Breast epithelium (tissue), 4 donors: ENCODE measurements around the gene PARP3. TPM values are rescaled to one million over a fixed set of nuclear protein-coding genes. Genes with fewer than 3 reads are reported as not detected.

Source experiments
- DNase-seq, 2 donors: peaks; one replicate each; pipeline ENCODE4 v3.0.0-alpha.2; 2019; ENCODE audit warnings: low spot score in 2 of 2
- H3K27ac ChIP-seq, 2 donors: fragments of 200-600 bp; sonication (generic) in 1 of 2; one replicate each; pipeline ENCODE4 v1.5.1; 2016 to 2019; ENCODE audit warnings: mild to moderate bottlenecking in 1 of 2
- H3K27me3 ChIP-seq, 2 donors: fragments of 200-600 bp; sonication (generic) in 1 of 2; one replicate each; pipeline versions ENCODE4 v1.5.1 to v1.6.0; 2017 to 2019; ENCODE audit warnings: control low read depth in 1 of 2, mild to moderate bottlenecking in 1 of 2
- H3K36me3 ChIP-seq: fragments of 200-600 bp; one replicate; pipeline ENCODE4 v1.5.1; 2019
- H3K4me1 ChIP-seq, 2 donors: fragments of 200-600 bp; sonication (generic); one replicate each; pipeline ENCODE4 v1.5.1; 2016 to 2019; ENCODE audit warnings: control low read depth in 1 of 2
- H3K4me3 ChIP-seq, 3 donors: fragments of 200-600 bp; sonication (generic); 1 replicate in 2 of 3; 2 replicates in 1 of 3; pipeline ENCODE4 v1.5.1; 2016 to 2019; ENCODE audit warnings: mild to moderate bottlenecking in 3 of 3, moderate library complexity in 2 of 3
- H3K9me3 ChIP-seq, 2 donors: fragments of 200-600 bp; sonication (generic) in 1 of 2; one replicate each; pipeline ENCODE4 v1.5.1; 2016 to 2019; ENCODE audit warnings: control low read depth in 1 of 2
- CTCF ChIP-seq, 3 donors: fragments of 450-650 bp; IDR thresholded peaks; one replicate each; pipeline ENCODE4 v1.5.1; 2016 to 2017; ENCODE audit warnings: antibody characterized with exemption in 3 of 3, mild to moderate bottlenecking in 3 of 3, moderate library complexity in 3 of 3
- POLR2A ChIP-seq: fragments of 450-650 bp; IDR thresholded peaks from one replicate; pipeline ENCODE4 v1.6.1; 2016; ENCODE audit warnings: antibody characterized with exemption, mild to moderate bottlenecking, moderate library complexity
- POLR2AphosphoS5 ChIP-seq, 3 donors: sonication (generic); formaldehyde crosslinking; IDR thresholded peaks; one replicate each; pipeline ENCODE4 v1.6.1; 2017; ENCODE audit warnings: antibody characterized with exemption in 3 of 3
- intact Hi-C: fragments of 100-400 bp; cut with DNase I; formaldehyde crosslinking; loops from one replicate; pipeline ENCODE4 v1.15.1; 2023; ENCODE audit warnings: low total_unique reads
- total RNA-seq, 3 donors: library from RNA; depleted of rRNA; stranded (reverse); fragments of >200 nt; gene quantifications; one replicate each; pipeline ENCODE4 v1.1.0, GENCODE V29; 2016

The PARP3 gene
- total RNA-seq, 3 donors from 2014 or later = 21.4 to 33.6 (median 31.8) TPM

DNA sequence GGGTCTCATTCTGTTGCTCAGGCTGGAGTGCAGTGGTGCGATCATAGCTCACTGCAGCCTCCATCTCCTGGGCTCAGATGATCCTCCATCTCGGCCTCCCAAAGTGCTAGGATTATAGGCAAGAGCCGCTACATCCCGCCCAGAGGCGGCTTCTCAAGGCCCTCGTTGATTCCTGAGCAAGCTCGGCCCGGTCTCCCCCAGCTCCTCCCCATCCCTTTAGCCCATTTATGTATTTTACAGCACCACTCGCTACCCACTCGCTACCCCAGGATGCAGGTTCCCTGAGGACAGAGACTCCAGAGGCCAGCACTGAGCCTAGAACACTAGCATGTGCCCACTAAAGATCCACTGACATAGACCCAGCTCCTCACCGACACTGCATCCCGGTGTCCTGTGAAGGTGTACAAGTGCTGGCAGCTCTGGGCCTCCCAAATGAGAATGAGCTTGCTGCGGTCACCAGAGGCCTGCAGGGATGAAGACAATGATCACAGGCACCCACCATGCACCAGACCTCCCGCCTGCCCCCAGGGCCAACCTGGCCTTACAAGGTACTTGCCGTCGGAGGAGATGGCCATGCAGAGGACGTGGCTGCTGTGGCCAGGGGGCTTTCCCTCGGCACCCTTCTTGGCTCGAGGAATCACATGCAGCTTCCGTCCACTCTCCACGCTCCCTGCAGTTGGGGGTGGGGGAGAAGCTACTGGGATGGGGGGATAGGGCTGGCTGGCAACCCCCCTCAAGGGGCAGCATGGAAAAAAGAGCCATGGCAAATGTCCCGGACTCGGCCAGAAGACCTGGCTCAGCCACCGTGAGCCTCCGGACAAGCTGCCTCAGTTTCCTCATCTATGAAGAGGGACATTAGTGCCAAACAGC lies 6.0 kb upstream of the PARP3 start:
- Histone ChIP-seq H3K27me3 (no peaks in the 10 kb centered on the region), H3K4me3 (no peak overlapping the region), H3K4me1 (peaks cover 0 to 5% of the 10 kb centered on the region in 2 donors), H3K9me3 (no peaks in the 10 kb centered on the region), H3K36me3 (no peaks in the 10 kb centered on the region), H3K27ac (no peak overlapping the region)
- no peak for DNase-seq
- intact Hi-C loops = no loop called here
- TF ChIP-seq POLR2AphosphoS5 (IDR thresholded peaks at IDR 0.05) (no peak), CTCF (IDR thresholded peaks at IDR 0.05) (no peak), POLR2A (no peak)

DNA sequence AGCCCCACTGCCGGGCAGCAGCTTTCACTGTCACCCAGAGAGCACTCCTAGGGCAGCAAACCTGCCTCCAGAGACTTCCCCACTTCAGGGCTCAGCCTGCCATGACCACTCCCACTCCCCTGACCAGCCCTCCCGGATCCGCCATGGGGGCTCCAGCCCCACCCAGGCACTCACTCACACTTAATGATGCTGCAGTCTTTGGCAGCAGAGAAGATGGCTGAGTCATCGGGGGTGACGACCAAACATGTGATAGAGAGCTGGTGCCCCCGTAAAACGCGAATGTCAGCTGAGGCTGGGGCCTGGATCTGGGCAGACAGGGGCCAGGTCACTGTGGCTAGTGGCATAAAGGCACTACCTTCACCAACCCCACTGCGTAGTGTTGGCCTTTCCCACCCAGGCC lies 5.1 kb upstream of the PARP3 start:
- Histone ChIP-seq H3K4me1 (peaks cover 0 to 8% of the 10 kb centered on the region in 2 donors), H3K27me3 (no peaks in the 10 kb centered on the region), H3K27ac (no peak overlapping the region), H3K36me3 (no peaks in the 10 kb centered on the region), H3K4me3 (no peak overlapping the region), H3K9me3 (no peaks in the 10 kb centered on the region)
- intact Hi-C loops = no loop called here
- no peak for DNase-seq
- TF ChIP-seq CTCF (IDR thresholded peaks at IDR 0.05) (no peak), POLR2AphosphoS5 (IDR thresholded peaks at IDR 0.05) (no peak), POLR2A (no peak)

DNA sequence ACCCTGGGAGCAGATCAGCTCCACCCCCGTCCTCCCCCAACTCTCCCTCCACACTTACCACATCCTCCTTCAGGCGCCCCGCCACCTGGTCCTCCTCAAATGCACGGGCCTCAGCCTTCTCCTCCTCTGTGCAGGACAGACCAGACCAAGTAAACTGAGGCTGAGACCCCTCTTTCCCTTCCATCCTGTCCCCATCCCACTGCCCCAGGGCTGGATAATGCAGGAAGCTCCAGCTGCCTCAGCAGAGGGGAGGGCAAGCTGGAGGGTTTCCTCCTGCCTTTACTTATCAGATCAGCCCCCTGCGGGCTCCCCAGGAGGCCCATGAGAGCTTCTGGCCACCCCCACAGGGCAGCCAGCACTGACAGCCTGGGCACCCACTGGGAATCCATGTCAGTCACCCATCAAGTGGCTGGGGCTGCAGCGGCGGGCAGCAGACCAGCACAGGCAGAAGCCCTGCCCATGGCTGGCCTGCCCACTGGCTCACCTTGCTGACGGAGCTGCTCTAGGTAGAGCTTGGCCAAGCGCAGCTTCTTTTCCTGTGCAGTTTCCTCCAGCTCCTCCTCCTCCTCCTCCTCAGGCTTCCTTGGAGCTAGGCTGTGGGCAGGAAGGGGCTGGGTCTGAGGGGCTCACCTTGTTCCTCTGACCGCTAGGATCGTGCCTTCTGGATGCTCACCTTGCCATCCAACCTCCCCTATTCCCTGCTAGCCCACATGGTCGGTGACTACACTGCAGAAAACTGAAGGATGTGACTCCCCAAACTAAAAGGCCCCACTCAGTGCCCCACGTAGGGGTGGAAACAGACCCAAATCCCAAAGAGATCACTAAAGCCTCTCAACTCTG lies 4.3 kb upstream of the PARP3 start:
- no peak for TF ChIP-seq POLR2AphosphoS5 (IDR thresholded peaks at IDR 0.05)
- TF ChIP-seq CTCF (IDR thresholded peaks at IDR 0.05) = no peak
- TF ChIP-seq POLR2A = no peak
- no peak for DNase-seq
- Histone ChIP-seq H3K27ac (no peak overlapping the region), H3K4me1 (peaks cover 2 to 13% of the 10 kb centered on the region in 2 donors), H3K9me3 (no peaks in the 10 kb centered on the region), H3K4me3 (no peak overlapping the region), H3K36me3 (no peaks in the 10 kb centered on the region), H3K27me3 (no peaks in the 10 kb centered on the region)
- intact Hi-C loops = no loop called here

- H3K36me3 ChIP-seq = no peaks in the 10 kb centered on the region
- H3K4me1 ChIP-seq = peaks cover 7 to 18% of the 10 kb centered on the region in 2 donors
- intact Hi-C loops = no loop called here
- no peak overlapping the region for H3K4me3 ChIP-seq
- H3K9me3 ChIP-seq = no peaks in the 10 kb centered on the region
- no peak overlapping the region for H3K27ac ChIP-seq
- TF ChIP-seq CTCF (IDR thresholded peaks at IDR 0.05) = no peak
- no peak for DNase-seq
- H3K27me3 ChIP-seq = no peaks in the 10 kb centered on the region
These were observed 3.3 kb upstream of the PARP3 start for GRCh38 chr3:51938780-51939425.
